T-helper 1 cell treated with Interleukin-12 subunit alpha and Interleukin-12 subunit beta and Interleukin-4 antibody, amounts not matched to agents 30 μg/mL and 1 μg/mL, for 36 hours (primary cell): ENCODE data around the gene RABL2A.
"Not testable (repeated sequence)": the region's sequence is repeated elsewhere in the genome, so short reads cannot be mapped to it uniquely, and the experiment has no call there.

ENCODE experiments used
- H3K27ac Mint-ChIP-seq: one replicate; pipeline ENCODE4 v1.8.0; 2021; ENCODE audit warnings: mild to moderate bottlenecking, mixed read lengths
- H3K27me3 Mint-ChIP-seq: one replicate; pipeline ENCODE4 v1.8.0; 2021; ENCODE audit warnings: low read depth, mixed read lengths
- H3K36me3 Mint-ChIP-seq: one replicate; pipeline ENCODE4 v1.8.0; 2021; ENCODE audit warnings: low read depth, mixed read lengths
- H3K4me1 Mint-ChIP-seq: one replicate; pipeline ENCODE4 v1.8.0; 2021; ENCODE audit warnings: low read depth, mixed read lengths
- H3K4me3 Mint-ChIP-seq: one replicate; pipeline ENCODE4 v1.8.0; 2021; ENCODE audit warnings: mild to moderate bottlenecking, moderate library complexity, mixed read lengths
- H3K9me3 Mint-ChIP-seq: one replicate; pipeline ENCODE4 v1.8.0; 2021; ENCODE audit warnings: mixed read lengths

Gene RABL2A

GRCh38 chr2:113602040-113602769, 24.9 kb upstream of the RABL2A start:
- H3K9me3 Mint-ChIP-seq, H3K27me3 Mint-ChIP-seq, H3K27ac Mint-ChIP-seq, H3K36me3 Mint-ChIP-seq, H3K4me3 Mint-ChIP-seq, H3K4me1 Mint-ChIP-seq: not testable (repeated sequence)

- Mint-ChIP-seq H3K27ac (peak overlapping the region; percentile 95), H3K4me3 (peak overlapping the region; percentile 90), H3K4me1 (peaks cover 3% of the 10 kb centered on the region), H3K9me3 (no peaks in the 10 kb centered on the region), H3K27me3 (no peaks in the 10 kb centered on the region), H3K36me3 (no peaks in the 10 kb centered on the region)
Observed at GRCh38 chr2:113602869-113603466, 24.1 kb upstream of the RABL2A start.

DNA sequence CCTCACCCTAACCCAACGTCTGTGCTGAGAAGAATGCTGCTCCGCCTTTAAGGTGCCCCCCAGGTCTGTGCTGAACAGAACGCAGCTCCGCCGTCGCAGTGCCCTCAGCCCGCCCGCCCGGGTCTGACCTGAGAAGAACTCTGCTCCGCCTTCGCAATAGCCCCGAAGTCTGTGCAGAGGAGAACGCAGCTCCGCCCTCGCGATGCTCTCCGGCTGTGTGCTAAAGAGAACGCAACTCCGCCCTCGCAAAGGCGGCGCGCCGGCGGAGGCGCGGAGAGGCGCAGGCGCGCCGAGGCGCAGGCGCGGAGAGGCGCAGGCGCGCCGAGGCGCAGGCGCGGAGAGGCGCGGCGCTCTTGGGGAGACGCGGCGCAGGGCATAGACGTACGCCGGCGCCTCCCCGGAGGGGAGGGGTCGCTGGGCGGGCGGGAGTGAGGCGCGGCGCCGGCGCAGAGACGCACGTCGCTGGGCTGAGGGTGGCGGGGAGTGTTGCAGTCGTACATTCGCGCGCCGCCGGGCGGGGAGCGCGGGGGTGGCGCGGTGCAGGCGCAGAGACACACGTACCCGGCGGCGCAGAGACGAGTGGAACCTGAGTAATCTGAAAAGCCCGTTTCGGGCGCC, 23.5 kb upstream of the RABL2A start:
- not testable (repeated sequence) for H3K4me1 Mint-ChIP-seq, H3K9me3 Mint-ChIP-seq, H3K27me3 Mint-ChIP-seq, H3K36me3 Mint-ChIP-seq
- Mint-ChIP-seq H3K27ac (peak overlapping the region; percentile 95), H3K4me3 (peak overlapping the region; percentile 90)

GRCh38 chr2:113604085-113604477, 23.0 kb upstream of the RABL2A start:
- not testable (repeated sequence) for H3K36me3 Mint-ChIP-seq, H3K9me3 Mint-ChIP-seq, H3K27me3 Mint-ChIP-seq, H3K4me1 Mint-ChIP-seq
- Mint-ChIP-seq H3K4me3 (peak overlapping the region; percentile 90), H3K27ac (peak overlapping the region; percentile 85)

GRCh38 chr2:113604661-113605060, 22.4 kb upstream of the RABL2A start:
- H3K4me1 Mint-ChIP-seq, H3K27me3 Mint-ChIP-seq, H3K36me3 Mint-ChIP-seq, H3K4me3 Mint-ChIP-seq, H3K27ac Mint-ChIP-seq, H3K9me3 Mint-ChIP-seq: not testable (repeated sequence)

- not testable (repeated sequence) for H3K9me3 Mint-ChIP-seq, H3K36me3 Mint-ChIP-seq, H3K27ac Mint-ChIP-seq, H3K4me1 Mint-ChIP-seq, H3K4me3 Mint-ChIP-seq, H3K27me3 Mint-ChIP-seq
Observed at GRCh38 chr2:113606036-113606435, 21.0 kb upstream of the RABL2A start.

- H3K4me3 Mint-ChIP-seq, H3K27ac Mint-ChIP-seq, H3K27me3 Mint-ChIP-seq, H3K4me1 Mint-ChIP-seq, H3K9me3 Mint-ChIP-seq, H3K36me3 Mint-ChIP-seq: not testable (repeated sequence)
Observed at GRCh38 chr2:113609822-113610221, 17.2 kb upstream of the RABL2A start.

DNA sequence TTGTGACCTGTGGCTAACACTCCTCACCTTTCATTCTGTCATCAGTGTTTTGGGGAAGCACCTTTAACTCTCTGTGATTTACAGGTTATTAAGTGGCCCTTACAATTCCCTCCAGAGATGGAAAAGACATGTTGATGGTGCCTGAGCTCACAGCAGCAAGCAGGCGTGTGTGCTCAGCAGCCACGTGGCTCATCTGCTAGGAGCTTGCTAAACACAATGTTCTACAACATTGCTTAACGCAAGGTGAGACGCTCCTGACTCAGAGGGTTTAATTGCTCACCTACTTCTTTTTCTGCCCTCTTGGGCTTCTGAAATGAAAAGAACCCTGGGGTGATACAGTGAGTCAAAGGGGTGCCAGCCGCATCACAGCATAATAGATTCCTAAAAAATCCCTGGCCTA, 6.1 kb upstream of the RABL2A start:
- H3K27ac Mint-ChIP-seq, H3K4me1 Mint-ChIP-seq, H3K9me3 Mint-ChIP-seq, H3K4me3 Mint-ChIP-seq, H3K36me3 Mint-ChIP-seq, H3K27me3 Mint-ChIP-seq: not testable (repeated sequence)

DNA sequence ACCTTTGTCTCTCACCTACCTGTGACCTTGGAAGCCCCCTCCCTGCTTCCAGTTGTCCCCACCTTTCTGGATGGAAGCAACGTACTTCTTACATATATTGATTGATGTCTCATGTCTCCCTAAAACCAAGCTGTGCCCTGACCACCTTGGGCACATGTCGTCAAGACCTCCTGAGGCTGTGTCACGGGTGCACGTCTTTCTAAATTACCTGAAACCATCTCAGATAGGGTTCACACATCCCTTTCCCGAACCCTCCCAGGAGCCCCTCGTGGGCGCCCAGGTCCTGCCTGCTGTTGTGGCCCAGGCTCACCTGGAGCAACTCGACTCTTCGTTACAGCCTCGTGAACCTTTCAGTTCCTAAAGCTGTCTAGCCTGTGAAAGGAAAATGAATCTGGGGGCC, 1.2 kb upstream of the RABL2A start:
- H3K4me3 Mint-ChIP-seq, H3K27ac Mint-ChIP-seq, H3K27me3 Mint-ChIP-seq, H3K4me1 Mint-ChIP-seq, H3K9me3 Mint-ChIP-seq, H3K36me3 Mint-ChIP-seq: not testable (repeated sequence)

GRCh38 chr2:113632849-113633345, 5.8 kb downstream of the RABL2A start:
- not testable (repeated sequence) for H3K27me3 Mint-ChIP-seq, H3K36me3 Mint-ChIP-seq, H3K4me1 Mint-ChIP-seq, H3K27ac Mint-ChIP-seq, H3K4me3 Mint-ChIP-seq, H3K9me3 Mint-ChIP-seq

GRCh38 chr2:113635358-113635757, 8.3 kb downstream of the RABL2A start:
- H3K27ac Mint-ChIP-seq, H3K27me3 Mint-ChIP-seq, H3K9me3 Mint-ChIP-seq, H3K4me1 Mint-ChIP-seq, H3K36me3 Mint-ChIP-seq, H3K4me3 Mint-ChIP-seq: not testable (repeated sequence)

GRCh38 chr2:113636226-113636625, 9.2 kb downstream of the RABL2A start:
- not testable (repeated sequence) for H3K27ac Mint-ChIP-seq, H3K27me3 Mint-ChIP-seq, H3K36me3 Mint-ChIP-seq, H3K4me3 Mint-ChIP-seq, H3K9me3 Mint-ChIP-seq, H3K4me1 Mint-ChIP-seq

DNA sequence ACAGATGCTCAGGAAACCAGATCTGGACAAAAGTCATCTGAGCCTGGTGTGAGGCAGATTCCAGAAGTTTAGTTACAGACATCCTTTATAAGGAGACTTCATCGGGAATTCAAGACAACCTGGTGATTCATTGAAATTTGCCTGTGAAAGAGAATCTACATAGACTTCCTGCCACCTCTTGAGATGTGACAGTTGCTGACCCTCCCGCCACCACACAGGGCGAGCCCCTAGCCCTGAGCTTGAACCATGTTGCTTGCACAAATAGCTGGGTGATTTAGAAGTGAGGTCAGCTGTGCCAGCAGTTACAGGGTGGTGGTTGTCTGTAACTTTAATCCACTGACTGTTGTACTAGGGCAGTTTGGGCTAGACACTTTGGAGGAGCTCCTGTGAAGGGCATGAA, 11.0 kb downstream of the RABL2A start:
- not testable (repeated sequence) for H3K27ac Mint-ChIP-seq, H3K36me3 Mint-ChIP-seq, H3K4me1 Mint-ChIP-seq, H3K27me3 Mint-ChIP-seq, H3K9me3 Mint-ChIP-seq, H3K4me3 Mint-ChIP-seq

DNA sequence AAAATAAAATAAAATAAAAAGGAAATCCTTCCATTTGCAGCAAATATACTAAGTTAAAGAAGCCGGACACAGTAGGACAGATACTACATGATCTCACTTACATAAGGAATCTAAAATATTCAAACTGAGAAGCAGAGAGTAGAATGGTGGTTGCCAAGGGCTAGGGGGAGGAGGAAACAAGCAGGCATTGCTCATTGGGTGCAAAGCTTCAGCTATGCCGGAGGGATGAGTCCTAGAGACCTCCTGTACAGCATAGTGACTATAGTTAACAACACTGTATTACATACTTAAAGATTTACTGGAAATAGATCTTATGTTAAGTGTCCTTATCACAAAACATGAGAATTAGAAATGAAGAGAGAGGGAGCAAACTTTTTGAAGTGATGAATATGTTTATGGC, 19.2 kb downstream of the RABL2A start:
- H3K9me3 Mint-ChIP-seq, H3K27ac Mint-ChIP-seq, H3K36me3 Mint-ChIP-seq, H3K4me1 Mint-ChIP-seq, H3K27me3 Mint-ChIP-seq, H3K4me3 Mint-ChIP-seq: not testable (repeated sequence)

DNA sequence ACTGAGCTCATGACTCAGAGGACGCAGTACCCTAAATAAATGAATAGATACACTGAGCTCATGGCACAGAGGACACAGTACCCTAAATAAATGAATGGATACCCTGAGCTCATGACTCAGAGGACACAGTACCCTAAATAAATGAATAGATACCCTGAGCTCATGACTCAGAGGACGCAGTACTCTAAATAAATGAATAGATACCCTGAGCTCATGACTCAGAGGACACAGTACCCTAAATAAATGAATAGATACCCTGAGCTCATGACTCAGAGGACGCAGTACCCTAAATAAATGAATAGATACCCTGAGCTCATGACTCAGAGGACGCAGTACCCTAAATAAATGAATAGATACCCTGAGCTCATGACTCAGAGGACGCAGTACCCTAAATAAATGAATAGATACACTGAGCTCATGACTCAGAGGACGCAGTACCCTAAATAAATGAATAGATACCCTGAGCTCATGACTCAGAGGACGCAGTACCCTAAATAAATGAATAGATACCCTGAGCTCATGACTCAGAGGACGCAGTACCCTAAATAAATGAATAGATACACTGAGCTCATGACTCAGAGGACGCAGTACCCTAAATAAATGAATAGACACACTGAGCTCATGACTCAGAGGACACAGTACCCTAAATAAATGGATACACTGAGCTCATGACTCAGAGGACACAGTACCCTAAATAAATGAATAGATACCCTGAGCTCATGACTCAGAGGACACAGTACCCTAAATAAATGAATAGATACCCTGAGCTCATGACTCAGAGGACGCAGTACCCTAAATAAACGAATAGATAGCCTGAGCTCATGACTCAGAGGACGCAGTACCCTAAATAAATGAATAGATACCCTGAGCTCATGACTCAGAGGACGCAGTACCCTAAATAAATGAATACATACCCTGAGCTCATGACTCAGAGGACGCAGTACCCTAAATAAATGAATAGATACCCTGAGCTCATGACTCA, 24.1 kb downstream of the RABL2A start:
- H3K36me3 Mint-ChIP-seq, H3K9me3 Mint-ChIP-seq, H3K27me3 Mint-ChIP-seq, H3K4me3 Mint-ChIP-seq, H3K27ac Mint-ChIP-seq, H3K4me1 Mint-ChIP-seq: not testable (repeated sequence)
